Stimulated activated naive CD4-positive, alpha-beta T cell treated with Interleukin-2 at 50 U/mL for 16 hours (primary cell): ENCODE data around the gene SPAG5.

Experiments
- DNase-seq: peaks from one replicate; lab custom pipeline; 2025; lab: John Stamatoyannopoulos, UW

The SPAG5 gene

DNA sequence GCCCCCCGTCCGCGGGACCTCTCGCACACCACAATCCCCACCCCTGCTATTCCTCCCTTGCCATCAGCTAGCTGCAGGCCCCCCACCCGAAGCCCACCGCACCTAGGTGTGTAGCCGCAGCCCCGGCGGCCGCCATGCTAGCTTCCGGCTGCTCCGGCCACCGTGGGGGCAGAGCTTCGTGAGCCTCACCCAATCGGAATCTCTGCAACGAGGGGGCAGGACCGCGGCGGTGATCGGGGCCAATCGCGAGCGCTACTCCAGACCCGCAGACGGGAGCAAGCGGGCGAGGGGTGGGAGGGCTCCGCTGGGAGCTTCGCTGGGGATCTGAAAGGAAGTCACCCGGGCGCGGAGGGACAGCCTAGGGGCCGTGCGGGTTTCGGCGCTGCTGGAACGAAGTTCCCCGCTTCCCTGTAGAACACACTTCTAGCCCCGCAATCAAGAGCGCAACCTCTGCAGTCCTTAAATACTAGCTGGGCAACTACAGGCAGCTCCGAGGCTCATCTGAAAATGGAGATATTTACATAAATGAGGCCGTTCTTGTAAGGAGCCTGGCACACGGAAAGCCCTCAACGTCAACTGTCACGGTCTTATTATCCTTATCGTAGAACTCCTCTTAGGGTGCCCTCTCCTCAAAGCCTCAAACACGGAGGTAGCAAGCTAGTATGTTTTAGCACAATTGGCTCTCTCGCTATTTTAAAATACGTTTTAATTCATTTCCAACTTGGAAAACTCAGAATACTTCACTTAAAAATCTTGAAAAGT, 27.3 kb downstream of the SPAG5 start, which contains the start of gene PIGS:
TSS of gene PIGS (minus strand) at position 164 of the 762 bp plus-strand sequence. CDS start at position 136, 28 bp downstream.
- peak; percentile 94 for DNase-seq

- DNase-seq, result peak; percentile 45
Observed at GRCh38 chr17:28570716-28571360, 28.0 kb downstream of the SPAG5 start.

DNA sequence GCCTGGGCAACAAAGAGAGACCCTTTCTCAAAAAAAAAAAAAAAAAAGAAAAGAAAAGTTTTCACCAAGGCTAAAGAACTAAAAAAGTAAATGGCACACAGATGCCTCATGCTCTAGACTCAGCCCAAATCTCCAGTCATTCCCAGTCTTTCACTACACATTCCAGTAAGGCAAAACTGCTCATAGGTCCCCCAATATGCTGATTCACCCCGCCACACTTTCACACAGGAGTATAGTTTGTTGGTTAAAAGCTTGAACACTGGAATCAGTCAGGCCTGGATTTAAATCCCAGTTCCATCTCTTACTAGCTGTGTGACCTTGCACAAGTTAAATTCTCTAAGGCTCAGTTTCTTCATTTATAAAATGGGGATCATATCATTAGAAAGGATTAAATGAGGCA, 29.4 kb downstream of the SPAG5 start:
- DNase-seq, result no peak

GRCh38 chr17:28567604-28568003, 31.2 kb downstream of the SPAG5 start:
- no peak for DNase-seq

- no peak for DNase-seq
Observed at GRCh38 chr17:28563475-28563874, 35.4 kb downstream of the SPAG5 start.

- DNase-seq, result no peak
Observed at GRCh38 chr17:28555022-28555421, 43.8 kb downstream of the SPAG5 start.

GRCh38 chr17:28554565-28554964, 44.3 kb downstream of the SPAG5 start:
- DNase-seq, result no peak

DNA sequence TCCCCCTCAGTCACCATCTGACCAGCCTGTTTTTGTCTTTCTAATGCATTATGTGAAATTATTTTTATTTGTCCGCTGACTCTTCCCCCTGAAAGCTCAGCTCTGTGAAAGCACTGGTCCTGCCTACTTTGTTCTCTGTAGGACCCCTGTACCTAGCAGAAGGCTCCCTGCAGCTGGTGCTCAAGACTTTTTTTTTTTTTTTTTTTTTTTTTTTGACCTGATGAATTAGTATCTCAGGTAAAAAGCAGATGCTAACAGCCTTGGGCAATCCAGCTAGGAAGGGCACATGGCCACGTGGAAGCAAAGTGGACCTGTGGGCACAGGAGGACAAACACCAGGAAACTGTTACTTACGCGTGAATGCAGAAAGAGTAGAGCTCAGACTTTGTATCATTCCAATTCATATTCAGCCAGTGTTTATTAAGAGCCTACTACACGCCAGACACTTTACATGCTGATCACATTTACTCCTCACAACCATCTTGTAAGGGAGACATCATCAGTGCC, 45.8 kb downstream of the SPAG5 start:
- no peak for DNase-seq

- DNase-seq, result peak; percentile 66
Observed at GRCh38 chr17:28552176-28552999, 46.4 kb downstream of the SPAG5 start, which contains the start of gene UNC119. Gene UNC119, minus strand, starts transcription at chr17:28552624. Its CDS starts 67 bp downstream, at chr17:28552557.

- DNase-seq, result no peak
Observed at GRCh38 chr17:28551421-28552175, 47.2 kb downstream of the SPAG5 start.

GRCh38 chr17:28550858-28551257, 48.0 kb downstream of the SPAG5 start:
- no peak for DNase-seq

DNA sequence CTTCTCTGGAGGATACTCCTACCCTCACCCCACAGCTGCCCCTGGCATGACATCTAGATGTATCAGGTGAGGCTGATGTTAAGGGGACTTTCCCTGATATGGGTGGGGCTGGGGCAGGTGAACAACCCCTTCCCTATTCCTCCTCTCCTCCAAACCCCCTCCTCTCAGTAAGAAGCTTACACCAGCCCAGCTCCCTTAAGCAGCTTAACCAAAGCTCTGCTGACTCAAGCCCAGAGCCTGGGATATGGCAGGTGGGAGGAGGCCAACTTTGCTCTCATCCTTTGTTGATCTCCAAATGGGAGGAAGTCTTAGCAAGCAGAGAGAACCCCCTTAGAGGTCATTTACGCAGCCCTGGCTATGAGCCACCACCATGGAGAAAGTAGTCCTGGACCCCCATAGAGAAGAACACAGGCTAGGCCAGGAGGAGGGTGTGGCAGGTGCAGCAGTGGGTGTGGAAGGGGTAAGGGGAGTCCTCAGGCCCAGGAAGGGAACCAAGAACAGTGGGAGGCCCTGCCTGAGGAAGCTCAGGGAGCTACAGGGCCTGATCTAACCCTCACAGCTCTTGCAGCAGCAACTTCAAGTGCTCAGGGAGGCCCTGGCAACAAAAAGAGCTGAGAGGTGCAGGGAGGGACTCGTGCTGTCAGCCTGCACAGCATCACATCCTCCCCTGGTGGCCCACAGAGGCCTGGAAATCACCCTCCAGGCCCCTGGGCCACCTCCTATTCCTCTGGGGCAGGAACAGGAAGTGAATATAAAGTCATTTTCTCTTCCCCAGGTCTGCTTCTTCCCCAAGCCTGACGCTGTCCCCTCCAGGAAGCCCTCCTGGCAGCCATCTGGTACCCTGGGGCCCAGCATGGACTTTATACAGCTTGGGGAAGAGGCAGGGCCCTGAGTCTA, 49.3 kb downstream of the SPAG5 start:
- DNase-seq, result peak; percentile 56

- no peak for DNase-seq
Observed at GRCh38 chr17:28548417-28549130, 50.3 kb downstream of the SPAG5 start.

DNA sequence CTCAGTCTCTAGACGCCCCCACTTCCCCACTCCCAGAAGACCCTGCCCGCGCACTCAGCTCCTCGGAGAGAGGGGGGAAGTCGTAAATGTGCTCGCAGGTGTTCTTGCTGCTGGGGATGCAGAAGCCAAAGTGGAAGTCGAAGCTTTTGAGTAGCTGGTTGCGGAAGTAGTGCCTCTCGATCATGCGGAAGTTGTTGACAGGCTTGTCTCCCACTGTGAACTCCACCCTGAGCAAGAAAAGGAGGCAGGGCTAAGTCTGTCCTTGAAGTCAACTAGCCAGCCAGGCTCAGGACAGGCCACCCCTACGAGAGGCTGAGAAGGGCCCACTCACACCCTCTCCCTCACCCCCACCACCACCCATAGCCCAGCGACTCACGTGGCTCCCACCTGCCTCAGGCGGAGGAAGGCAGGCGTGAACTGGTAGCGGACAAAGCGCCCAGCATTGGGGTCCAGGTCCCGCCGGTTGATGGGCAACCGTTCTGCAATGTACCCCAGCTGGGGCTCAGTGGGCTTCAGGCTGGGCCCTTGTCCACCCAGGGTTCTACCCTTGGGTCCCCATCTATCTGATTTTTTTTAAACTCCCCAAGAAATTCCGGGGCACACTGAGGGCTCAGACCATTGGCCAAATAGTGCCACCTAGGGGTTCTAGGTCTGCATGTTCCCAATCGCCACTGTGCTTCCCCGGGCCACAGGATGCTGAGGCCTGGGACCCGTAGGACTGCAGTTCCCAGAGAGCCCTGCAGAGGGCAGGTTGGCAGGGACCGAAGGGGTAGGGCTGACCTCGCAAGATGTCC, 51.0 kb downstream of the SPAG5 start:
- DNase-seq, result peak; percentile 49

DNA sequence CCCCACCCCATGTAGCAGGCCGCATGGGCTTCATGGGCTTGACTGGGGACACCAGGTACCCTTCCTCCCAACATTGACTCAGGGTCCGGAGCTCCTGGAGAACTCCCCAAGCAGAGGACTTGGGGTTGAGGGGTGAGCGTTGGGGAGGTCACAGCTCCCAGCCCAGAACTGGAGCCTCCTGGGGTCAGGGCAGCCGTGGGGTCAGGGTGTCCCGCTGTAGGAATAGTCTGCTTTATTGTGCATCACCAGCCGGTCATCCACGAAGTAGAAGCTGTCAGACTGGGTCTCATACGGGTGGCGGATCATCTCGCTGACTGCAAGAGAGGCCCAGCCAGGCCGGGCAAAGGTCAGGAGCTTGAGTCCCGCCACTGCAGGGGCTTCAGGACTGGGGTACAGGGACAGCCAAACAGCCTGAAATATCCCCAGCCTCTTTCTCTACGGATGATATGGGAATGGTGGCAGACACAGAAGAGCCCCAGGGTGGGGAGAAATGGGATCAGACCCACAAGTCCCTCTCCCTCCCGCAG, 51.7 kb downstream of the SPAG5 start:
- DNase-seq, result no peak

GRCh38 chr17:28545787-28546415, 52.9 kb downstream of the SPAG5 start:
- no peak for DNase-seq

DNA sequence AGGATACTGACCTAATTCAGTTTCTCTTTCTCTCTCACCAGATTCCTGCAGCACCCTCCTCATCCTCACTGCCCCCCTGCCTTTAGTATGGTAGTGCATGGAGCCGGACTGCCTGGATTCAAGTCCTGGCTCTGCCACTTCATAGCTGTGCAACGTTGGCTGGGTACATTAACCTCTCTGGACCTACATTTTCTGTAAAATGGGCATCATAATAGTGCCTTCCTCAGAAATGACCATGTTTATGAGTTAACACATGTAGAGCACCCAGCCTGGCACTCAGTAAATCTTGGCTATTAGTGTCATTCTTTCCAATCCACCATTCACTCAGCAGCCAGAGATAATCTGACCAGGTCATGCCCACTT, 53.7 kb downstream of the SPAG5 start:
- no peak for DNase-seq

- no peak for DNase-seq
Observed at GRCh38 chr17:28544402-28545140, 54.3 kb downstream of the SPAG5 start.
